GM23338 (cell line): ENCODE results near the gene MINDY4. TPM values are rescaled to one million over a fixed set of nuclear protein-coding genes. Genes with fewer than 3 reads are reported as not detected.

Experiments used
- ATAC-seq: fragments of 200-7000 bp; cut with Tn5 transposase; 3 replicates; pipeline ENCODE4 v1.9.1; 2020
- DNase-seq: peaks from one replicate; pipeline ENCODE4 v3.0.0-alpha.2; 2015; ENCODE audit warnings: low spot score
- H2AFZ ChIP-seq: fragments of 200-600 bp; sonication (generic); 2 replicates; pipeline ENCODE4 v1.8.0; 2016; ENCODE audit warnings: antibody characterized with exemption, mild to moderate bottlenecking, moderate library complexity
- H3F3A ChIP-seq: fragments of 200-600 bp; sonication (generic); replicated peaks from 2 replicates; pipeline ENCODE4 v1.8.0; 2017; ENCODE audit warnings: antibody characterized with exemption, mixed run types, low read depth
- H3K27ac ChIP-seq: fragments of 200-600 bp; sonication (generic); 2 replicates; pipeline ENCODE4 v1.6.1; 2016; ENCODE audit warnings: low read depth
- H3K27me3 ChIP-seq: fragments of 200-600 bp; sonication (generic); 2 replicates; pipeline ENCODE4 v1.8.0; 2016; ENCODE audit warnings: mild to moderate bottlenecking, mixed run types, moderate library complexity; ENCODE audit not compliant: insufficient read depth
- H3K36me3 ChIP-seq: fragments of 200-600 bp; sonication (generic); 2 replicates; pipeline ENCODE4 v1.8.0; 2016; ENCODE audit warnings: mild to moderate bottlenecking; ENCODE audit not compliant: insufficient read depth
- H3K4me1 ChIP-seq: fragments of 200-600 bp; sonication (generic); 2 replicates; pipeline ENCODE4 v1.8.0; 2016; ENCODE audit warnings: mild to moderate bottlenecking, moderate library complexity; ENCODE audit not compliant: insufficient read depth
- H3K4me2 ChIP-seq: fragments of 200-600 bp; sonication (generic); 2 replicates; pipeline ENCODE4 v1.7.1; 2017; ENCODE audit warnings: mixed run types
- H3K4me3 ChIP-seq: fragments of 200-600 bp; sonication (generic); 2 replicates; pipeline ENCODE4 v1.6.1; 2016; ENCODE audit warnings: mixed run types
- H3K79me2 ChIP-seq: fragments of 200-600 bp; sonication (generic); replicated peaks from 2 replicates; pipeline ENCODE4 v1.8.0; 2017; ENCODE audit warnings: mild to moderate bottlenecking; ENCODE audit not compliant: insufficient read depth
- H3K9me2 ChIP-seq: fragments of 200-600 bp; sonication (generic); 2 replicates; pipeline ENCODE4 v1.8.0; 2017; ENCODE audit not compliant: insufficient read depth
- H4K20me1 ChIP-seq: fragments of 200-600 bp; sonication (generic); replicated peaks from 2 replicates; pipeline ENCODE4 v1.8.0; 2017; ENCODE audit warnings: mild to moderate bottlenecking; ENCODE audit not compliant: insufficient read depth
- H3K27ac Mint-ChIP-seq: 2 replicates; pipeline ENCODE4 v1.8.0; 2020; ENCODE audit warnings: inconsistent platforms, mild to moderate bottlenecking, moderate library complexity, mixed read lengths
- H3K27me3 Mint-ChIP-seq: 3 replicates; pipeline ENCODE4 v1.8.0; 2022; ENCODE audit warnings: low read depth, mild to moderate bottlenecking, moderate library complexity, mixed read lengths, inconsistent platforms; ENCODE audit not compliant: insufficient read depth, poor library complexity
- H3K36me3 Mint-ChIP-seq: 3 replicates; pipeline ENCODE4 v1.8.0; 2021; ENCODE audit warnings: low read depth, mild to moderate bottlenecking, inconsistent platforms, moderate library complexity, mixed read lengths
- H3K4me1 Mint-ChIP-seq: 3 replicates; pipeline ENCODE4 v1.8.0; 2020; ENCODE audit warnings: mild to moderate bottlenecking, inconsistent platforms, mixed read lengths
- H3K4me3 Mint-ChIP-seq: 3 replicates; pipeline ENCODE4 v1.8.0; 2021; ENCODE audit warnings: moderate library complexity, mild to moderate bottlenecking, inconsistent platforms, mixed read lengths
- H3K9me3 Mint-ChIP-seq: 3 replicates; pipeline ENCODE4 v1.8.0; 2020; ENCODE audit warnings: moderate library complexity, mild to moderate bottlenecking, inconsistent platforms, mixed read lengths
- ETS1 ChIP-seq: IDR thresholded peaks from 2 replicates; pipeline ENCODE4 v1.6.1; 2016; ENCODE audit warnings: antibody characterized with exemption
- EZH2 ChIP-seq: fragments of 200-600 bp; sonication (generic); IDR thresholded peaks from one replicate; pipeline ENCODE4 v1.8.0; 2017; ENCODE audit warnings: antibody characterized with exemption, mild to moderate bottlenecking, low read depth; ENCODE audit not compliant: unreplicated experiment
- JUNB ChIP-seq: IDR thresholded peaks from one replicate; pipeline ENCODE4 v1.6.1; 2016; ENCODE audit warnings: antibody characterized with exemption; ENCODE audit not compliant: unreplicated experiment
- POLR2AphosphoS5 ChIP-seq: IDR thresholded peaks from 2 replicates; pipeline ENCODE4 v1.6.1; 2016; ENCODE audit warnings: antibody characterized with exemption, low read depth
- REST ChIP-seq: IDR thresholded peaks from one replicate; pipeline ENCODE4 v1.6.1; 2018; ENCODE audit warnings: antibody characterized with exemption; ENCODE audit not compliant: unreplicated experiment
- STAT1 ChIP-seq: IDR thresholded peaks from one replicate; pipeline ENCODE4 v1.6.1; 2016; ENCODE audit warnings: antibody characterized with exemption; ENCODE audit not compliant: unreplicated experiment
- ZNF114 ChIP-seq: fragments of 250-450 bp; sonication (Bioruptor Pico); IDR thresholded peaks from 2 replicates; pipeline ENCODE4 v1.5.0; 2020; ENCODE audit warnings: mild to moderate bottlenecking, moderate library complexity
- ZNF331 ChIP-seq: fragments of 250-450 bp; sonication (Bioruptor Pico); IDR thresholded peaks from 2 replicates; pipeline ENCODE4 v1.5.0; 2020; ENCODE audit warnings: low read depth, mild to moderate bottlenecking, moderate library complexity
- polyA plus RNA-seq: library from polyadenylated mRNA; unstranded; fragments of >200 nt; fragmentation: Nextera tagmentation; extraction: Ambion mirVana; gene quantifications from 2 replicates; pipeline ENCODE4 v1.2.1, GENCODE V29; 2016
- total RNA-seq: library from RNA; depleted of rRNA; stranded (reverse); fragments of >200 nt; shearing (Covaris generic); gene quantifications from 2 replicates; pipeline ENCODE4 v1.2.3, GENCODE V29; 2014
- TF ChIP-seq, protein P1 (sequence below): fragments of 250-450 bp; sonication (Bioruptor Pico); IDR thresholded peaks from 2 replicates; pipeline ENCODE4 v1.5.0; 2020; ENCODE audit warnings: mild to moderate bottlenecking, moderate library complexity

MINDY4 gene
- total and polyA plus RNA-seq, 2 experiments from 2014 or later: 1.7 to 4.4 TPM

DNA sequence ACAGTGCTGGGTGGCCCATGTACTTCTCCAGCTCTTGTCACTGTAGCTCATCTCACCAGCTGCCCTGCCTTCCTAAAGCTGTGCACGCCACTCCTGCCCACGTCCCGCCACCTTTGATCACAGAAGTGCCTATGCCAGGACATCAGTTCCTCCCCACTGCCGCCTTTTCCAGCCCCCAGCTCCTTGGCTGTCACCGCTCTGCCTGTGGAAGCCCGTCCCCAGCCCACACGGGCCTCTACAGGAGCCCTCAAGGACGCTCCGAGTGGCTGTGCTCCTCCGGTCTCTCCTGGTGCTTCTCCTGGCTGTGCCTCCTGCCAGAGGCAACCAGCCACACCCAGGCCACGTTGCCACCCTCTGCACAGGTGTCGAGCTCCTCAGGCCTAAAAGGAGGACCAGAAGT is 38.6 kb upstream of the MINDY4 start:
- DNase-seq: no peak

More for the DNA sequence above, 38.6 kb upstream of the MINDY4 start:
- Mint-ChIP-seq H3K9me3 (peaks cover 4% of the 10 kb centered on the region; the same call in 2 of the 3 replicates), H3K27ac (no peak overlapping the region), H3K4me1 (peaks cover 27% of the 10 kb centered on the region), H3K27me3 (peaks cover 12% of the 10 kb centered on the region), H3K36me3 (peaks cover 4% of the 10 kb centered on the region; the same call in 2 of the 3 replicates), H3K4me3 (no peak overlapping the region)
- Histone ChIP-seq H3F3A (no peaks in the 10 kb centered on the region), H4K20me1 (no peaks in the 10 kb centered on the region), H2AFZ (no peak overlapping the region), H3K4me3 (no peak overlapping the region), H3K27me3 (no peaks in the 10 kb centered on the region), H3K27ac (no peak overlapping the region), H3K79me2 (no peaks in the 10 kb centered on the region), H3K36me3 (no peaks in the 10 kb centered on the region), H3K4me1 (peaks cover 11% of the 10 kb centered on the region), H3K4me2 (no peak overlapping the region), H3K9me2 (no peaks in the 10 kb centered on the region)
- TF ChIP-seq ETS1 (no peak), REST (no peak), STAT1 (no peak), EZH2 (no peak), ZNF114 (CRISPR knock-in tag) (no peak), JUNB (no peak), POLR2AphosphoS5 (no peak), ZNF331 (CRISPR knock-in tag) (no peak)
- TF ChIP-seq, protein P1, sequence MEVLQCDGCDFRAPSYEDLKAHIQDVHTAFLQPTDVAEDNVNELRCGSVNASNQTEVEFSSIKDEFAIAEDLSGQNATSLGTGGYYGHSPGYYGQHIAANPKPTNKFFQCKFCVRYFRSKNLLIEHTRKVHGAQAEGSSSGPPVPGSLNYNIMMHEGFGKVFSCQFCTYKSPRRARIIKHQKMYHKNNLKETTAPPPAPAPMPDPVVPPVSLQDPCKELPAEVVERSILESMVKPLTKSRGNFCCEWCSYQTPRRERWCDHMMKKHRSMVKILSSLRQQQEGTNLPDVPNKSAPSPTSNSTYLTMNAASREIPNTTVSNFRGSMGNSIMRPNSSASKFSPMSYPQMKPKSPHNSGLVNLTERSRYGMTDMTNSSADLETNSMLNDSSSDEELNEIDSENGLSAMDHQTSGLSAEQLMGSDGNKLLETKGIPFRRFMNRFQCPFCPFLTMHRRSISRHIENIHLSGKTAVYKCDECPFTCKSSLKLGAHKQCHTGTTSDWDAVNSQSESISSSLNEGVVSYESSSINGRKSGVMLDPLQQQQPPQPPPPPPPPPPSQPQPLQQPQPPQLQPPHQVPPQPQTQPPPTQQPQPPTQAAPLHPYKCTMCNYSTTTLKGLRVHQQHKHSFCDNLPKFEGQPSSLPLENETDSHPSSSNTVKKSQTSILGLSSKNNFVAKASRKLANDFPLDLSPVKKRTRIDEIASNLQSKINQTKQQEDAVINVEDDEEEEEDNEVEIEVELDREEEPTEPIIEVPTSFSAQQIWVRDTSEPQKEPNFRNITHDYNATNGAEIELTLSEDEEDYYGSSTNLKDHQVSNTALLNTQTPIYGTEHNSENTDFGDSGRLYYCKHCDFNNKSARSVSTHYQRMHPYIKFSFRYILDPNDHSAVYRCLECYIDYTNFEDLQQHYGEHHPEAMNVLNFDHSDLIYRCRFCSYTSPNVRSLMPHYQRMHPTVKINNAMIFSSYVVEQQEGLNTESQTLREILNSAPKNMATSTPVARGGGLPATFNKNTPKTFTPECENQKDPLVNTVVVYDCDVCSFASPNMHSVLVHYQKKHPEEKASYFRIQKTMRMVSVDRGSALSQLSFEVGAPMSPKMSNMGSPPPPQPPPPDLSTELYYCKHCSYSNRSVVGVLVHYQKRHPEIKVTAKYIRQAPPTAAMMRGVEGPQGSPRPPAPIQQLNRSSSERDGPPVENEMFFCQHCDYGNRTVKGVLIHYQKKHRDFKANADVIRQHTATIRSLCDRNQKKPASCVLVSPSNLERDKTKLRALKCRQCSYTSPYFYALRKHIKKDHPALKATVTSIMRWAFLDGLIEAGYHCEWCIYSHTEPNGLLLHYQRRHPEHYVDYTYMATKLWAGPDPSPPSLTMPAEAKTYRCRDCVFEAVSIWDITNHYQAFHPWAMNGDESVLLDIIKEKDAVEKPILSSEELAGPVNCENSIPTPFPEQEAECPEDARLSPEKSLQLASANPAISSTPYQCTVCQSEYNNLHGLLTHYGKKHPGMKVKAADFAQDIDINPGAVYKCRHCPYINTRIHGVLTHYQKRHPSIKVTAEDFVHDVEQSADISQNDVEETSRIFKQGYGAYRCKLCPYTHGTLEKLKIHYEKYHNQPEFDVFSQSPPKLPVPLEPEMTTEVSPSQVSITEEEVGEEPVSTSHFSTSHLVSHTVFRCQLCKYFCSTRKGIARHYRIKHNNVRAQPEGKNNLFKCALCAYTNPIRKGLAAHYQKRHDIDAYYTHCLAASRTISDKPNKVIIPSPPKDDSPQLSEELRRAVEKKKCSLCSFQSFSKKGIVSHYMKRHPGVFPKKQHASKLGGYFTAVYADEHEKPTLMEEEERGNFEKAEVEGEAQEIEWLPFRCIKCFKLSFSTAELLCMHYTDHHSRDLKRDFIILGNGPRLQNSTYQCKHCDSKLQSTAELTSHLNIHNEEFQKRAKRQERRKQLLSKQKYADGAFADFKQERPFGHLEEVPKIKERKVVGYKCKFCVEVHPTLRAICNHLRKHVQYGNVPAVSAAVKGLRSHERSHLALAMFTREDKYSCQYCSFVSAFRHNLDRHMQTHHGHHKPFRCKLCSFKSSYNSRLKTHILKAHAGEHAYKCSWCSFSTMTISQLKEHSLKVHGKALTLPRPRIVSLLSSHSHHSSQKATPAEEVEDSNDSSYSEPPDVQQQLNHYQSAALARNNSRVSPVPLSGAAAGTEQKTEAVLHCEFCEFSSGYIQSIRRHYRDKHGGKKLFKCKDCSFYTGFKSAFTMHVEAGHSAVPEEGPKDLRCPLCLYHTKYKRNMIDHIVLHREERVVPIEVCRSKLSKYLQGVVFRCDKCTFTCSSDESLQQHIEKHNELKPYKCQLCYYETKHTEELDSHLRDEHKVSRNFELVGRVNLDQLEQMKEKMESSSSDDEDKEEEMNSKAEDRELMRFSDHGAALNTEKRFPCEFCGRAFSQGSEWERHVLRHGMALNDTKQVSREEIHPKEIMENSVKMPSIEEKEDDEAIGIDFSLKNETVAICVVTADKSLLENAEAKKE (CRISPR knock-in tag): no peak
- ATAC-seq: no peak
